GM23338 (cell line): ENCODE data around the gene PAN2.
A peak's percentile ranks its signal among the peaks of the same experiment; 100 is the strongest.

ENCODE experiments used
- CREB1 ChIP-seq: fragments of 250-450 bp; sonication (Bioruptor Pico); IDR thresholded peaks from 2 replicates; pipeline ENCODE4 v1.5.0; 2020; ENCODE audit warnings: low read depth, mild to moderate bottlenecking, moderate library complexity
- EZH2 ChIP-seq: fragments of 200-600 bp; sonication (generic); IDR thresholded peaks from one replicate; pipeline ENCODE4 v1.8.0; 2017; ENCODE audit warnings: antibody characterized with exemption, mild to moderate bottlenecking, low read depth; ENCODE audit not compliant: unreplicated experiment
- EZH2phosphoT487 ChIP-seq: fragments of 200-600 bp; sonication (generic); IDR thresholded peaks from one replicate; pipeline ENCODE4 v1.8.1; 2018; ENCODE audit warnings: antibody characterized with exemption; ENCODE audit not compliant: unreplicated experiment
- POLR2AphosphoS5 ChIP-seq: IDR thresholded peaks from 2 replicates; pipeline ENCODE4 v1.6.1; 2016; ENCODE audit warnings: antibody characterized with exemption, low read depth
- STAT1 ChIP-seq: IDR thresholded peaks from one replicate; pipeline ENCODE4 v1.6.1; 2016; ENCODE audit warnings: antibody characterized with exemption; ENCODE audit not compliant: unreplicated experiment
- ZNF331 ChIP-seq: fragments of 250-450 bp; sonication (Bioruptor Pico); IDR thresholded peaks from 2 replicates; pipeline ENCODE4 v1.5.0; 2020; ENCODE audit warnings: low read depth, mild to moderate bottlenecking, moderate library complexity
- TF ChIP-seq, protein P1 (sequence below): IDR thresholded peaks from one replicate; pipeline ENCODE4 v1.6.1; 2018; ENCODE audit warnings: antibody characterized with exemption; ENCODE audit not compliant: unreplicated experiment
- TF ChIP-seq, protein P2 (sequence below), 2 experiments: fragments of 200-600 bp in 1 of 2; sonication (generic) in 1 of 2; conservative IDR thresholded peaks; 2 replicates each; pipeline versions ENCODE4 v1.5.1 to v1.6.1; 2016 to 2017; ENCODE audit warnings: antibody characterized with exemption in 2 of 2, low read depth in 2 of 2, mild to moderate bottlenecking in 2 of 2, moderate library complexity in 1 of 2
- TF ChIP-seq, protein P3 (sequence below): IDR thresholded peaks from 2 replicates; pipeline ENCODE4 v1.6.1; 2016; ENCODE audit warnings: antibody characterized with exemption

DNA sequence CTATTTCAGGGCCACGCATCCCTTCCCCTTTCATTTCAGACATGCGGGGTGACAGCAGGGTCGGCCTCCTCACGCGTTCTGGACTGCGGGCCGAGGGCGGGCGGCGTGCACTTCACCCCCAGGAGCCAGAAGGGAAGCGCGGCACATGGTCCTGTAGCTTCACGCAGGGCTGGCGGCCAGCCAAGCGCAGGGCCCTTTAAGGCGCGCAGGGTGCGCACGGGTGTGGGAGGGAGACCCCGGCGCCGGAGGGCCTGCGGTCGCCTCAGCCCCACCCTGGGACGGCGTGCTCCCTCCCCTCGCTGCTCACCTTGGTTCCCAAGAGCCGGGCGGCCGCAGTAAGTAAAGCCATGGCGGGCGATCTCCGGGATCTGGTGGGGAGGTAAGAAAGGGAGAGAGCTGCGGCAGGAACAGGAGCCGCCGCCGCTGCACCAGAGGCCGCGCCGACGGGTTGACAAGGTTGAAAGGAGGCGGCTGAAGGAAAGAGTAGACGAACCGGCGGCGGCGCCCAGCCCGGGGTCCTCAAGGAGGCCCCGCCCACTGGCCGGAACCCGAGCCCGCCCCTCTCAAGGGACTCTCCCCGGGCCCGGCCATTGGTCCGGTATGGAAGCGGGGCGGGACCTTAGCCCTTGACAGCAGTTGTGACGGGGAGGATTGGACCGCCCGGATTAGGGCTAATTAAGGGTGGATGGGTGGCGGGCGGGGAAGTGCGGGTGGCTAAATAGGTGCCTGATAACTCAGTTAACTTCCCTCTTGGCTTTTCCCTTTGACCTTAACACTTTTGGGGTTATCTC, 33.8 kb downstream of the PAN2 start, which contains the start of gene CS:
- TF ChIP-seq EZH2 (no peak), POLR2AphosphoS5 (peak; percentile 63), CREB1 (CRISPR knock-in tag) (peak; percentile 69), STAT1 (no peak), EZH2phosphoT487 (no peak), ZNF331 (no peak)
- TF ChIP-seq, protein P1, sequence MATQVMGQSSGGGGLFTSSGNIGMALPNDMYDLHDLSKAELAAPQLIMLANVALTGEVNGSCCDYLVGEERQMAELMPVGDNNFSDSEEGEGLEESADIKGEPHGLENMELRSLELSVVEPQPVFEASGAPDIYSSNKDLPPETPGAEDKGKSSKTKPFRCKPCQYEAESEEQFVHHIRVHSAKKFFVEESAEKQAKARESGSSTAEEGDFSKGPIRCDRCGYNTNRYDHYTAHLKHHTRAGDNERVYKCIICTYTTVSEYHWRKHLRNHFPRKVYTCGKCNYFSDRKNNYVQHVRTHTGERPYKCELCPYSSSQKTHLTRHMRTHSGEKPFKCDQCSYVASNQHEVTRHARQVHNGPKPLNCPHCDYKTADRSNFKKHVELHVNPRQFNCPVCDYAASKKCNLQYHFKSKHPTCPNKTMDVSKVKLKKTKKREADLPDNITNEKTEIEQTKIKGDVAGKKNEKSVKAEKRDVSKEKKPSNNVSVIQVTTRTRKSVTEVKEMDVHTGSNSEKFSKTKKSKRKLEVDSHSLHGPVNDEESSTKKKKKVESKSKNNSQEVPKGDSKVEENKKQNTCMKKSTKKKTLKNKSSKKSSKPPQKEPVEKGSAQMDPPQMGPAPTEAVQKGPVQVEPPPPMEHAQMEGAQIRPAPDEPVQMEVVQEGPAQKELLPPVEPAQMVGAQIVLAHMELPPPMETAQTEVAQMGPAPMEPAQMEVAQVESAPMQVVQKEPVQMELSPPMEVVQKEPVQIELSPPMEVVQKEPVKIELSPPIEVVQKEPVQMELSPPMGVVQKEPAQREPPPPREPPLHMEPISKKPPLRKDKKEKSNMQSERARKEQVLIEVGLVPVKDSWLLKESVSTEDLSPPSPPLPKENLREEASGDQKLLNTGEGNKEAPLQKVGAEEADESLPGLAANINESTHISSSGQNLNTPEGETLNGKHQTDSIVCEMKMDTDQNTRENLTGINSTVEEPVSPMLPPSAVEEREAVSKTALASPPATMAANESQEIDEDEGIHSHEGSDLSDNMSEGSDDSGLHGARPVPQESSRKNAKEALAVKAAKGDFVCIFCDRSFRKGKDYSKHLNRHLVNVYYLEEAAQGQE: no peak
- TF ChIP-seq, protein P2, sequence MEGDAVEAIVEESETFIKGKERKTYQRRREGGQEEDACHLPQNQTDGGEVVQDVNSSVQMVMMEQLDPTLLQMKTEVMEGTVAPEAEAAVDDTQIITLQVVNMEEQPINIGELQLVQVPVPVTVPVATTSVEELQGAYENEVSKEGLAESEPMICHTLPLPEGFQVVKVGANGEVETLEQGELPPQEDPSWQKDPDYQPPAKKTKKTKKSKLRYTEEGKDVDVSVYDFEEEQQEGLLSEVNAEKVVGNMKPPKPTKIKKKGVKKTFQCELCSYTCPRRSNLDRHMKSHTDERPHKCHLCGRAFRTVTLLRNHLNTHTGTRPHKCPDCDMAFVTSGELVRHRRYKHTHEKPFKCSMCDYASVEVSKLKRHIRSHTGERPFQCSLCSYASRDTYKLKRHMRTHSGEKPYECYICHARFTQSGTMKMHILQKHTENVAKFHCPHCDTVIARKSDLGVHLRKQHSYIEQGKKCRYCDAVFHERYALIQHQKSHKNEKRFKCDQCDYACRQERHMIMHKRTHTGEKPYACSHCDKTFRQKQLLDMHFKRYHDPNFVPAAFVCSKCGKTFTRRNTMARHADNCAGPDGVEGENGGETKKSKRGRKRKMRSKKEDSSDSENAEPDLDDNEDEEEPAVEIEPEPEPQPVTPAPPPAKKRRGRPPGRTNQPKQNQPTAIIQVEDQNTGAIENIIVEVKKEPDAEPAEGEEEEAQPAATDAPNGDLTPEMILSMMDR (conservative IDR thresholded peaks at IDR 0.05; ENCODE audit: low read depth in 2 of 2): no peak
- TF ChIP-seq, protein P3, sequence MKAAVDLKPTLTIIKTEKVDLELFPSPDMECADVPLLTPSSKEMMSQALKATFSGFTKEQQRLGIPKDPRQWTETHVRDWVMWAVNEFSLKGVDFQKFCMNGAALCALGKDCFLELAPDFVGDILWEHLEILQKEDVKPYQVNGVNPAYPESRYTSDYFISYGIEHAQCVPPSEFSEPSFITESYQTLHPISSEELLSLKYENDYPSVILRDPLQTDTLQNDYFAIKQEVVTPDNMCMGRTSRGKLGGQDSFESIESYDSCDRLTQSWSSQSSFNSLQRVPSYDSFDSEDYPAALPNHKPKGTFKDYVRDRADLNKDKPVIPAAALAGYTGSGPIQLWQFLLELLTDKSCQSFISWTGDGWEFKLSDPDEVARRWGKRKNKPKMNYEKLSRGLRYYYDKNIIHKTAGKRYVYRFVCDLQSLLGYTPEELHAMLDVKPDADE: 0 out of 2 replicates have a peak, but pooled peaks have one; percentile 1
